GM12878 (cell line): Measurements from ENCODE around the gene SACM1L. TPM values are rescaled to one million over a fixed set of nuclear protein-coding genes. Genes with fewer than 3 reads are reported as not detected.

Experiments
- BACH1 ChIP-seq: fragments of 450-650 bp; IDR thresholded peaks from 2 replicates; pipeline ENCODE4 v1.6.1; 2017; ENCODE audit warnings: mild to moderate bottlenecking, borderline replicate concordance
- BHLHE40 ChIP-seq, 2 experiments: fragments of 450-650 bp in 1 of 2; IDR thresholded peaks; 2 replicates each; pipeline ENCODE4 v1.6.1; 2011 to 2017; ENCODE audit warnings: low read depth in 2 of 2, borderline replicate concordance in 1 of 2, improper control_type of control experiment in 1 of 2, low read length in 1 of 2, mild to moderate bottlenecking in 1 of 2
- EED ChIP-seq: sonication (generic); IDR thresholded peaks from 2 replicates; pipeline ENCODE4 v1.6.1; 2016; ENCODE audit warnings: antibody characterized with exemption, low read depth
- HCFC1 ChIP-seq: fragments of 150-350 bp; IDR thresholded peaks from 2 replicates; pipeline ENCODE4 v1.6.1; 2014; ENCODE audit warnings: low read length
- HDAC6 ChIP-seq: fragments of 200-600 bp; sonication (generic); IDR thresholded peaks from one replicate; pipeline ENCODE4 v1.8.0; 2017; ENCODE audit warnings: antibody characterized with exemption; ENCODE audit not compliant: unreplicated experiment
- MYB ChIP-seq: fragments of 150-350 bp; IDR thresholded peaks from 2 replicates; pipeline ENCODE4 v1.6.1; 2014; ENCODE audit warnings: mild to moderate bottlenecking, low read depth, low read length, borderline replicate concordance
- NR2C1 ChIP-seq: fragments of 450-650 bp; IDR thresholded peaks from 2 replicates; pipeline ENCODE4 v1.6.1; 2017; ENCODE audit warnings: antibody characterized with exemption, mild to moderate bottlenecking, moderate library complexity
- RCOR1 ChIP-seq: conservative IDR thresholded peaks from 2 replicates; pipeline ENCODE4 v1.6.1; 2012; ENCODE audit warnings: low read depth, low read length, improper control_type of control experiment
- SP1 ChIP-seq: IDR thresholded peaks from one replicate; pipeline ENCODE4 v1.6.1; 2011; ENCODE audit warnings: low read depth, low read length
- YY1 ChIP-seq: IDR thresholded peaks from 2 replicates; pipeline ENCODE4 v1.6.1; 2011; ENCODE audit warnings: low read depth, mild to moderate bottlenecking, low read length
- ZNF207 ChIP-seq: fragments of 450-650 bp; IDR thresholded peaks from 2 replicates; pipeline ENCODE4 v1.6.1; 2014; ENCODE audit warnings: antibody characterized with exemption, mild to moderate bottlenecking, borderline replicate concordance
- ZNF384 ChIP-seq: IDR thresholded peaks from 2 replicates; pipeline ENCODE4 v1.6.1; 2012; ENCODE audit warnings: low read depth, mild to moderate bottlenecking, low read length, improper control_type of control experiment, borderline replicate concordance
- polyA plus RNA-seq, 11 experiments: library from polyadenylated mRNA; depleted of rRNA in 4 of 11; unstranded in 6 of 11; stranded (reverse) in 5 of 11; fragments of >200 nt; fragmentation: Nextera tagmentation in 4 of 11; fragmentation: Illumina TruSeq in 1 of 11; extraction: Ambion mirVana in 4 of 11; extraction: Trizol in 1 of 11; gene quantifications; 1 replicate in 1 of 11; 2 replicates in 10 of 11; pipeline versions ENCODE4 v1.2.1 to v1.2.3, GENCODE V29; 2011 to 2016; ENCODE audit warnings: inconsistent platforms in 2 of 11, missing spikeins in 2 of 11, low read depth in 1 of 11
- total RNA-seq, 4 experiments: library from RNA; depleted of rRNA in 3 of 4; stranded (reverse); fragments of >200 nt in 3 of 4; fragmentation: Illumina TruSeq in 1 of 4; extraction: Trizol in 1 of 4; gene quantifications; 2 replicates each; pipeline versions ENCODE4 v1.2.1 to v1.2.3, GENCODE V29; 2013 to 2021
- TF ChIP-seq, protein P1 (sequence below): fragments of 450-650 bp; formaldehyde crosslinking; IDR thresholded peaks from 2 replicates; pipeline ENCODE4 v1.5.0; 2022; ENCODE audit warnings: mild to moderate bottlenecking, missing genetic modification characterization
- TF ChIP-seq, protein P2 (sequence below): fragments of 450-650 bp; IDR thresholded peaks from 2 replicates; pipeline ENCODE4 v1.6.1; 2017; ENCODE audit warnings: borderline replicate concordance
- TF ChIP-seq, protein P3 (sequence below): fragments of 450-650 bp; IDR thresholded peaks from 2 replicates; pipeline ENCODE4 v1.6.1; 2016; ENCODE audit warnings: mild to moderate bottlenecking, moderate library complexity, borderline replicate concordance

The SACM1L gene
- total and polyA plus RNA-seq, 10 of the 15 experiments (the other 5 are each of a cell fraction or from before 2014, with no cell fraction given) = 16.5 to 48.3 (median 28.9) TPM

DNA sequence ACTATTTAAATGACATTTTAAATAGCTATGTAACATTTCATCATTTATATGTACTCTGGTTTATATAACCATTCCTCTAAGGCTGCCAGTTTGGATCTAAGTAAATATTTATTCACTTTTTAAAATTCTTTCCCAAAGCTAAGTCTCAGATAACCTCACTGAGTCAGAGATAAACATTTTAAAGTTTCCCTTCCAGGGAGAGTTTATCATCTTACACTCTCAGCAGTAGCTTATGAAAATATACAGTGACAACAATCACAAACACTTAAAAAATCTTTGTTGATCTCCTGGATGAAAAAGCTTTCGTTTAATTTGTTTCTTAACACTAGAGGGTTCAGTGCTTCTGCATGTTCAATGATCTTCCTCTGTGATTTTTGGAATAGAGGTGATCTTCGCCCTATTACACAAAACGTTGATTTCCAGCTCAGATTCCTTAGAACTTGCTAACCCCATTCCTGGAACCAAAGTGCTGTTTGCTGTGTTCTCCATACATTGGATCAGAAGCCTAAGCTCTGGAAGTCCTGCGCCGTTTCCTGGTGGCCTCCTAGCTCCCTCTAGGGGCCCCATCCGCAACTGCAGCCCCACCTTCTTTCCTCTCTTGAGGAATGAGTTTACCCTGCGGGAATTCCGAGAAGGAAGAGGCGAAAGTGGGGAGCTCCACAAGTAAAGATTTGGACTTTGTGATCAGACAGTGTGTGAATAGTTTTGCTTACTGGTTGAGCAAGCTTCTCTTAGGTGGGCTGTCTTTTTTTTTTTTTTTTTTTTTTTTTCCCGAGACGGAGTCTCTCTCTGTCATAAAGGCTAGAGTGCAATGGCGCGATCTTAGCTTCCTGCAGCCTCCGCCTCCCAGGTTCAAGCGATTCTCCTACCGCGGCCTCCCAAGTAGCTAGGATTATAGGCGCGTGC, 29.3 kb upstream of the SACM1L start (continued):
- TF ChIP-seq, protein P1, sequence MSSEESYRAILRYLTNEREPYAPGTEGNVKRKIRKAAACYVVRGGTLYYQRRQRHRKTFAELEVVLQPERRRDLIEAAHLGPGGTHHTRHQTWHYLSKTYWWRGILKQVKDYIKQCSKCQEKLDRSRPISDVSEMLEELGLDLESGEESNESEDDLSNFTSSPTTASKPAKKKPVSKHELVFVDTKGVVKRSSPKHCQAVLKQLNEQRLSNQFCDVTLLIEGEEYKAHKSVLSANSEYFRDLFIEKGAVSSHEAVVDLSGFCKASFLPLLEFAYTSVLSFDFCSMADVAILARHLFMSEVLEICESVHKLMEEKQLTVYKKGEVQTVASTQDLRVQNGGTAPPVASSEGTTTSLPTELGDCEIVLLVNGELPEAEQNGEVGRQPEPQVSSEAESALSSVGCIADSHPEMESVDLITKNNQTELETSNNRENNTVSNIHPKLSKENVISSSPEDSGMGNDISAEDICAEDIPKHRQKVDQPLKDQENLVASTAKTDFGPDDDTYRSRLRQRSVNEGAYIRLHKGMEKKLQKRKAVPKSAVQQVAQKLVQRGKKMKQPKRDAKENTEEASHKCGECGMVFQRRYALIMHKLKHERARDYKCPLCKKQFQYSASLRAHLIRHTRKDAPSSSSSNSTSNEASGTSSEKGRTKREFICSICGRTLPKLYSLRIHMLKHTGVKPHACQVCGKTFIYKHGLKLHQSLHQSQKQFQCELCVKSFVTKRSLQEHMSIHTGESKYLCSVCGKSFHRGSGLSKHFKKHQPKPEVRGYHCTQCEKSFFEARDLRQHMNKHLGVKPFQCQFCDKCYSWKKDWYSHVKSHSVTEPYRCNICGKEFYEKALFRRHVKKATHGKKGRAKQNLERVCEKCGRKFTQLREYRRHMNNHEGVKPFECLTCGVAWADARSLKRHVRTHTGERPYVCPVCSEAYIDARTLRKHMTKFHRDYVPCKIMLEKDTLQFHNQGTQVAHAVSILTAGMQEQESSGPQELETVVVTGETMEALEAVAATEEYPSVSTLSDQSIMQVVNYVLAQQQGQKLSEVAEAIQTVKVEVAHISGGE (CRISPR knock-in tag) = no peak
- TF ChIP-seq HCFC1 (no peak), RCOR1 (no peak), MYB (no peak), EED (peak; percentile 81), NR2C1 (no peak), BHLHE40 (IDR thresholded peaks at IDR 0.05; ENCODE audit: borderline replicate concordance in 1 of 2, low read depth in 2 of 2, low read length in 1 of 2) (no peak), BACH1 (no peak), HDAC6 (no peak), ZNF384 (0 out of 2 replicates have a peak, but pooled peaks have one; percentile 10), SP1 (no peak), ZNF207 (no peak), YY1 (0 out of 2 replicates have a peak, but pooled peaks have one; percentile 12)
- TF ChIP-seq, protein P2, sequence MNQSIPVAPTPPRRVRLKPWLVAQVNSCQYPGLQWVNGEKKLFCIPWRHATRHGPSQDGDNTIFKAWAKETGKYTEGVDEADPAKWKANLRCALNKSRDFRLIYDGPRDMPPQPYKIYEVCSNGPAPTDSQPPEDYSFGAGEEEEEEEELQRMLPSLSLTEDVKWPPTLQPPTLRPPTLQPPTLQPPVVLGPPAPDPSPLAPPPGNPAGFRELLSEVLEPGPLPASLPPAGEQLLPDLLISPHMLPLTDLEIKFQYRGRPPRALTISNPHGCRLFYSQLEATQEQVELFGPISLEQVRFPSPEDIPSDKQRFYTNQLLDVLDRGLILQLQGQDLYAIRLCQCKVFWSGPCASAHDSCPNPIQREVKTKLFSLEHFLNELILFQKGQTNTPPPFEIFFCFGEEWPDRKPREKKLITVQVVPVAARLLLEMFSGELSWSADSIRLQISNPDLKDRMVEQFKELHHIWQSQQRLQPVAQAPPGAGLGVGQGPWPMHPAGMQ = no peak
- TF ChIP-seq, protein P3, sequence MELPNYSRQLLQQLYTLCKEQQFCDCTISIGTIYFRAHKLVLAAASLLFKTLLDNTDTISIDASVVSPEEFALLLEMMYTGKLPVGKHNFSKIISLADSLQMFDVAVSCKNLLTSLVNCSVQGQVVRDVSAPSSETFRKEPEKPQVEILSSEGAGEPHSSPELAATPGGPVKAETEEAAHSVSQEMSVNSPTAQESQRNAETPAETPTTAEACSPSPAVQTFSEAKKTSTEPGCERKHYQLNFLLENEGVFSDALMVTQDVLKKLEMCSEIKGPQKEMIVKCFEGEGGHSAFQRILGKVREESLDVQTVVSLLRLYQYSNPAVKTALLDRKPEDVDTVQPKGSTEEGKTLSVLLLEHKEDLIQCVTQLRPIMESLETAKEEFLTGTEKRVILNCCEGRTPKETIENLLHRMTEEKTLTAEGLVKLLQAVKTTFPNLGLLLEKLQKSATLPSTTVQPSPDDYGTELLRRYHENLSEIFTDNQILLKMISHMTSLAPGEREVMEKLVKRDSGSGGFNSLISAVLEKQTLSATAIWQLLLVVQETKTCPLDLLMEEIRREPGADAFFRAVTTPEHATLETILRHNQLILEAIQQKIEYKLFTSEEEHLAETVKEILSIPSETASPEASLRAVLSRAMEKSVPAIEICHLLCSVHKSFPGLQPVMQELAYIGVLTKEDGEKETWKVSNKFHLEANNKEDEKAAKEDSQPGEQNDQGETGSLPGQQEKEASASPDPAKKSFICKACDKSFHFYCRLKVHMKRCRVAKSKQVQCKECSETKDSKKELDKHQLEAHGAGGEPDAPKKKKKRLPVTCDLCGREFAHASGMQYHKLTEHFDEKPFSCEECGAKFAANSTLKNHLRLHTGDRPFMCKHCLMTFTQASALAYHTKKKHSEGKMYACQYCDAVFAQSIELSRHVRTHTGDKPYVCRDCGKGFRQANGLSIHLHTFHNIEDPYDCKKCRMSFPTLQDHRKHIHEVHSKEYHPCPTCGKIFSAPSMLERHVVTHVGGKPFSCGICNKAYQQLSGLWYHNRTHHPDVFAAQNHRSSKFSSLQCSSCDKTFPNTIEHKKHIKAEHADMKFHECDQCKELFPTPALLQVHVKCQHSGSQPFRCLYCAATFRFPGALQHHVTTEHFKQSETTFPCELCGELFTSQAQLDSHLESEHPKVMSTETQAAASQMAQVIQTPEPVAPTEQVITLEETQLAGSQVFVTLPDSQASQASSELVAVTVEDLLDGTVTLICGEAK = no peak
